ENCODE measurements around the gene FAM9C.
"Not testable (repeated sequence)": the region's sequence is repeated elsewhere in the genome, so short reads cannot be mapped to it uniquely, and the experiment has no call there.

Gene FAM9C

GRCh38 chrX:13076176-13076961 lies 31.9 kb upstream of the FAM9C start:
- no peak for DNase-seq (ENCODE audit: low read depth)

DNA sequence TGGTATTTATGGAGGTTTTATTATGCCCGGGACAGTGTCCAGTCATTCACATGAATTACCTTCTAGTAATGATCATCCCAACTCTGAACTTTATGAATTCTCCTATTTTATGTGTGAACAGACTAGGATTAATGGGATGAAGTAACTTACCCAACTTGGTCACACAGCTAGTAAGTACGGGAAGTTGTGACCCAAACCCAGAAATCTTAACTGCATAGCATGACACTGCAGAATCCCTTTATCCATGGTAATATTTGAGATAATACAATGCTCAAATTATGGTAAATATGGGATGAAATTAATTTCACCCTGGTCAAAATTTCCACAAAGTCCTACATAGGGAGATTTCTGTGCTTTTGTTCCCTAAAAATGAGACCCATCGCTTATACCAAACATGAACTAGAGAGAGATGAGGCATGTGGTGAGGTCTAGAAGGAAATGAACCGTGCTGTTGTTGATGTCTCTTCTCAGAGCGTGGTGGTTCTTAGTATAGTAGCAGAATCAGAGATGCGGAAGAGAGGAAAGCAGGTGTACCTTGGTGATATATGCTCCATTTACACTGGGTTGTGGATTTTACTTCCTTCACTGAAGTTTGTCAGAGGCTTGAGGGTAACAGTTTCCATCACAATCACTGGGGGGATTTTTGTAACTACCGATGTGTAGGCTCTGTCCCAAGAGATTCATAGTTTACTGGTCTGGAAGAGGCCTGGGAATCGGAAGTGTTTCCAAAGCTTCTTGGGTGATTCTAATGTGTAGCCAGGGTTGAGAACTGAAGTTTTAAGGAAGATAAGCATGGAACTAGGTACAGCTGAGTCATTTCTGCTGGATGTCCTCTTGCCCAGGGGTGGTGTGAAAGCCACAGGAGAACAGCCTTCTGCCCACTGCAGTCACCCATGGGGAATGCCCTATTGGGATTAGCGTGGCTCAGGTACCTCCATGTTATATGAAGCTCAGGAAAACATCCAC lies 30.2 kb upstream of the FAM9C start:
- DNase-seq (ENCODE audit: low read depth): no peak

- DNase-seq (ENCODE audit: low read depth): peak; percentile 44
These were observed 25.5 kb upstream of the FAM9C start for GRCh38 chrX:13069771-13070416.

DNA sequence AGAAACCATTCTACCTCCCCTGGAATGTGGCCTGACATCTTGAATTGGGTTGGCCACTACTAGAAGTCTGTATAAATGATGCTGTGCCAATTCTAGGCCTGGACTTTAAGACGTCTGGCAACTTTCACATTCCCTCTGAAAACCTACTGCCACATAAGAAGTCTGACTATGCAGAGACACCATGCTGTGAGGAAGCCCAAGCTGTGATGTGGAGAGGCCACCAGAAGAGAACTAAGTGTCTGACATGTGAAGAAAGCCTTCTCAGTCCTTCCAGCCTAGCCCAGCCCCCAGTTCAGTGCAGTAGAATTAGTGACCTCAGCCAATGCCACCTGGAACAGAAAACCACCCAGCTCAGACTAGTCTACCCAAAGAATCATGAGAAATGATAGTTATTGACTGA lies 24.2 kb upstream of the FAM9C start:
- no peak for DNase-seq (ENCODE audit: low read depth)

DNA sequence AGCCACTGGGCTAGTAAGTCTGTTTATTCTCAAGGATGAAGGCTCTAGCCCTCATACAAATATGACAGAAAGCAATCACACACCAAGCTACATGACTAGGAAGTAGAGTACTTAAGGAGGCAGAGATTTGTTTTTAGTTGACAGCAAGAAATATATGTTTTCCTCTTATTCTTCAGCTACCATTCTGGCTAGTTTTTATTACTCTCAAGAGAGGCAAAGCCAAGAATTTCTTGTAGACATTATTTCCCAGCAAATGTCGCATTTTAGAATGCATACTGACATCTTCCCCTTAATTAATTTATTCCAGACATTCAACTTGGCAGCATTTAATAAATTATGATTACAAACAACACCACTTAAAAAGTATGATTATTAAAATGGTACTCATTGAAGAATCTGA lies 23.4 kb upstream of the FAM9C start:
- DNase-seq (ENCODE audit: low read depth): no peak

DNA sequence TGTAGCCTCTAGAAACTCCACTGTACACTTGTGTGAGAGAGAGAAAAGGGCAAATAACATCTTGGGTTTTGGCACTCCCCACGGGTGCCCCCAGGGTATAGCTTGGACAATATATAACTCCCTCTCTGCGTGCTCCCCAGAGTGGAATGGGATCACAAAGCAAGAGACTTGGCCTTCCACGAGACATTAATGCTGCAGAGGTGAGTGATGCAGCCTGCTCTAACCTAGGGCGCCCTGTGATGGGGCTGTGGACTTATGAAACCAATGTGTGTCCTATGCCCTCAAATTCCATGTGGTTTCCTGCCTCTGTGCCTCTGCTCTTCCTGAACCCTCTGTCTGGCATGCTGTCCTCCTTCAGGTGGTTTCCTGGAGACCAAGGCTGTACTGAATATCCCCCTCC lies 22.0 kb upstream of the FAM9C start:
- DNase-seq (ENCODE audit: low read depth): peak; percentile 25

- DNase-seq (ENCODE audit: low read depth): peak; percentile 86
These were observed 20.3 kb upstream of the FAM9C start for GRCh38 chrX:13064599-13065143.

DNA sequence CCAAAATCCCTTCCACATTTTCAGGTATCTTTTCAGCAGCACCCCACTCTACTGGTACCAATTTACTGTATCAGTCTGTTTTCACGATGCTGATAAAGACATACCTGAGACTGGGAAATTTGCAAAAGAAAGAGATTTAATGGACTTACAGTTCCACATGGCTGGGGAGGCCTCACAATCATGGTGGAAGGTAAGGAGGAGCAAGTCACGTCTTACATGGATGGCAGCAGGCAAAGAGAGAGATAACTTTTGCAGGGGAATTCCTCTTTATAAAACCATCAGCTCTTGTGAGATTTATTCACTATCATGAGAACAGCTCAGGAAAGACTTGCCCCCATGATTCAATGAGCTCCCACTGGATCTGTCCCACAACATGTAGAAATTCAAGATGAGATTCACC lies 18.7 kb upstream of the FAM9C start:
- DNase-seq (ENCODE audit: low read depth): not testable (repeated sequence)

- not testable (repeated sequence) for DNase-seq (ENCODE audit: low read depth)
These were observed 17.9 kb upstream of the FAM9C start for GRCh38 chrX:13062331-13062730.

DNA sequence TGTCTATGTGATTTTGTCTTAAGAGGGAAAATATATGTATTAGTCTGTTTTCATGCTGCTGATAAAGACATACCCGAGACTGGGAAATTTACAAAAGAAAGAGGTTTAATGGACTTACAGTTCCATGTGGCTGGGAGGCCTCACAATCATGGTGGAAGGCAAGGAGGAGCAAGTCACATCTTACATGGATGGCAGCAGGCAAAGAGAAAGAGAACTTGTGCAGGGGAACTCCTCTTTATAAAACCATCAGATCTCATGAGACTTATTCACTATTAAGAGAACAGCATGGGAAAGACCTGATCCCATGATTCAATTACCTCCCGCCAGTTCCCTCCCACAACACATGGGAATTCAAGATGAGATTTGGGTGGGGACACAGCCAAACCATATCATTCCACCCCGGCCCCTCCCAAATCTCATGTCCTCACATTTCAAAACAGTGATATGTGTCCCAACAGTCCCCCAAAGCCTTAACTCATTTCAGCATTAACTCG lies 16.8 kb upstream of the FAM9C start:
- not testable (repeated sequence) for DNase-seq (ENCODE audit: low read depth)

DNA sequence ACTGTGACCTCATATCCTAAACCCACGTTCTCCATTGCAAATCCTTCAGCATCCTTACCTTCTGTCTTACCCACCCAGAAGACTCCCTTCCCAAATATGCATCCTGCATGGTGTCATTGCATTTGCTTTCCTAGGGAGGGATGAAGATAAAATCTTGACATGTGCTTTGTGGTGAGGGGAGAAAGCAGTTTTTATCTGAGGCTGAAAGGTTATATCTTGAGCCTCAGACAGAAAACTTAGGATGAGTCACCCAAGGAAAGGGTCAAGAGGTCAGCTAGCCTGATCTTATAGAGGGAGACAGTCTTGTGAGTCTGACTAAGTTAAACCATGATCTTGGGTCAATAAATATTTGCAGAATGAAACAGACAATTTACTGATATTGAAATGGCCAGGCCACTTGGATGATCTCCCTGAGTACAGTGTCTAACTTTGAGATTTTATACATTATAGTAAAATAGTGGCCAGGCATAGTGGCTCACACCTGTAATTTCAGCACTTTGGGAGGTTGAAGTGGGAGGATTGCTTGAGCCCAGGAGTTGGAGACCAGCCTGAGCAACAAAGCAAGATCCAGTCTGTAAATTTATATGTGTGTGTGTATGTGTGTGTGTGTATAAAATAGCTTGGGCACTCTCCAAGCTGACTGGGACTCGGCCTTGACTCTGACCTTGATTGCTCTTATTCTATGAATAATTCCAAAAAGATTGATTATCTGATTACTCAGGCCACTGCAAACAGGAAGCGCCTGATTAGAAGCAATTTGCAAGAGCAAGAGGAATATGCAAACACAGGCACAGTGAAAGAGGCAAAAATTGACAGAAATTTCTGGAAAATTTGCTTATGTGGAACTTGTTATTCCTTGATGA lies 15.4 kb upstream of the FAM9C start:
- peak; percentile 77 for DNase-seq (ENCODE audit: low read depth)

GRCh38 chrX:13055486-13055885 lies 11.1 kb upstream of the FAM9C start:
- DNase-seq (ENCODE audit: low read depth): no peak

DNA sequence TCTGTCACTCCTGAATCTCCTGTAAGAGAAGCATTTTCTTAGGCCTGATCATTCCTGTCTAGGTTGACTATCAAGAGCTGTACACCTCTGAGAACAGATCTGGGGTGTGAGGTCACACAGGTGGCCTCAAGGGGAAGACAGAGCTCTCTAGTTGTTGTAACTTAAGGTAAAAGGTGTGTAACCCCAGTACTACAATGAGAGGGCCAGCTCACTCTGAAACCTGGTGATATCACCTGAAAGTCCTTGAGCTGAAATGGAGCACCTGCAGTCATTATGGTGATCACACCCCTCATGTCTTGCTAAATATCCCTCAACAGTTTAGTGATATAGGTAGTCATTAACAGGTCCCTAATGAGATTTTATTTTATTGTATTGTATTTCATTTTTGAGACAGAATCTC lies 8.8 kb upstream of the FAM9C start:
- no peak for DNase-seq (ENCODE audit: low read depth)

- no peak for DNase-seq (ENCODE audit: low read depth)
These were observed 7.2 kb upstream of the FAM9C start for GRCh38 chrX:13051529-13052172.

- DNase-seq (ENCODE audit: low read depth): no peak
These were observed 6.7 kb upstream of the FAM9C start for GRCh38 chrX:13051167-13051528.

- no peak for DNase-seq (ENCODE audit: low read depth)
These were observed 5.7 kb upstream of the FAM9C start for GRCh38 chrX:13050151-13050550.

DNA sequence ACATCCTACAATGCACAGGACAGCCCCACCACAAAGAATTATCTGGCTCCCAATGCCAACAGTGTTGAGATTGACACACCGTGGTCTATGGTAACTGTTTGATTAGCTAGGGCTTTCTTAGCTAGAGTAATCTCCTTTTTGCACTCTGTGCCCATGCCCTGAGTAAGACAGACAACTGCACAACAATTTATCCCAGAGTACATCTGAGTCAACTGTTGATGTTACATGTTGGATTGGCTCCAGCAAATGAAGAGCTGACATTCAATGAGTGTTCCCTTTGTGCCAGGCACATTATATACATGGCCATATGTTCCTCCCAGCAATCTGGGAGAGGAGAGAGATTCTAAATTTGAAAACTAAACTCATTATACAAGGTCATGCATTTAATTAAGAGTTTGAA lies 3.9 kb upstream of the FAM9C start:
- peak; percentile 61 for DNase-seq (ENCODE audit: low read depth)

- DNase-seq (ENCODE audit: low read depth): no peak
These were observed 3.3 kb upstream of the FAM9C start for GRCh38 chrX:13047759-13048158.

GRCh38 chrX:13046141-13046855 lies 1.9 kb upstream of the FAM9C start:
- DNase-seq (ENCODE audit: low read depth): no peak

DNA sequence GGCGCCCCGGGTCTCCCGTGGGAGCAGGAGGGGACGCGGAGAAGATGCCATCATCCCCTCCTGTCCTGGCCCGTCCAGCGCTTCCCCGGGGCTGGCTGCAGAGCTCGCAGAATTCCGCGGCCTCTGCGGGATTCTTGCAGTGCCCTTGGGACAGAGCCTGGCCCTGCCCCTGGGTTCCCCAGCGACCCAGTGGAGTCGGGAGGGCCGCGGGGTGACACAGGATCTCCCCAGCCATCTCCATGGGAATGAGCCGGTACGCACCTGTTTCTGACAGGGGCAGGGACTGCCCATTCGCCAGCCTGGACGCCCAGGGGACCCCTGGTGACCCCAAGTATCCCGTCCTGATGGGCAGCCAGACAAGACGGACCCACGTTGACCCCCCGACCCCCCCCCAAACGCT lies 482 bp downstream of the FAM9C start:
- DNase-seq (ENCODE audit: low read depth): no peak

All from EH (cell line).